RWPE2 (cell line): ENCODE data around the gene GGPS1.

Experiments used
- ATAC-seq: fragments of 200-7000 bp; cut with Tn5 transposase; 3 replicates; pipeline ENCODE4 v1.9.1; 2021; ENCODE audit warnings: low read depth
- DNase-seq: peaks from one replicate; pipeline ENCODE4 v3.0.0-alpha.2; 2020; ENCODE audit warnings: low spot score
- H3K27ac ChIP-seq: fragments of 450-650 bp; 2 replicates; pipeline ENCODE4 v1.5.1; 2017; ENCODE audit warnings: mild to moderate bottlenecking; ENCODE audit not compliant: poor library complexity, severe bottlenecking
- H3K27me3 ChIP-seq: fragments of 250-450 bp; sonication (Bioruptor Pico); 2 replicates; pipeline ENCODE4 v1.5.1; 2021; ENCODE audit warnings: mild to moderate bottlenecking, moderate library complexity; ENCODE audit not compliant: insufficient read depth, poor library complexity, severe bottlenecking
- H3K36me3 ChIP-seq: fragments of 250-450 bp; sonication (Bioruptor Pico); 2 replicates; pipeline ENCODE4 v1.5.1; 2020; ENCODE audit warnings: low read depth, mild to moderate bottlenecking, moderate library complexity
- H3K4me1 ChIP-seq: fragments of 250-450 bp; sonication (Bioruptor Pico); 2 replicates; pipeline ENCODE4 v1.5.1; 2021; ENCODE audit warnings: mild to moderate bottlenecking, moderate library complexity; ENCODE audit not compliant: insufficient read depth, poor library complexity, severe bottlenecking
- H3K4me3 ChIP-seq: fragments of 250-450 bp; sonication (Bioruptor Pico); 2 replicates; pipeline ENCODE4 v1.5.1; 2021; ENCODE audit warnings: mild to moderate bottlenecking, moderate library complexity; ENCODE audit not compliant: severe bottlenecking
- H3K9me3 ChIP-seq: fragments of 250-450 bp; sonication (Bioruptor Pico); 2 replicates; pipeline ENCODE4 v1.5.1; 2021; ENCODE audit warnings: mild to moderate bottlenecking, moderate library complexity; ENCODE audit not compliant: severe bottlenecking
- CTCF ChIP-seq: fragments of 450-650 bp; IDR thresholded peaks from one replicate; pipeline ENCODE4 v1.5.1; 2017; ENCODE audit warnings: mild to moderate bottlenecking, moderate library complexity; ENCODE audit not compliant: poor library complexity, severe bottlenecking

Gene GGPS1

GRCh38 chr1:235284231-235284769 is 44.1 kb upstream of the GGPS1 start:
- H3K4me1 ChIP-seq: no peaks in the 10 kb centered on the region
- no peak for ATAC-seq
- H3K36me3 ChIP-seq: no peaks in the 10 kb centered on the region
- H3K9me3 ChIP-seq: no peaks in the 10 kb centered on the region
- H3K27ac ChIP-seq: no peak overlapping the region
- H3K27me3 ChIP-seq: no peaks in the 10 kb centered on the region
- DNase-seq: no peak
- no peak for TF ChIP-seq CTCF
- H3K4me3 ChIP-seq: no peak overlapping the region

GRCh38 chr1:235286667-235287066 is 41.7 kb upstream of the GGPS1 start:
- no peaks in the 10 kb centered on the region for H3K36me3 ChIP-seq
- H3K4me3 ChIP-seq: no peak overlapping the region
- H3K4me1 ChIP-seq: no peaks in the 10 kb centered on the region
- H3K27me3 ChIP-seq: no peaks in the 10 kb centered on the region
- ATAC-seq (no peak), DNase-seq (no peak)
- TF ChIP-seq CTCF: no peak
- H3K9me3 ChIP-seq: no peaks in the 10 kb centered on the region
- H3K27ac ChIP-seq: no peak overlapping the region

DNA sequence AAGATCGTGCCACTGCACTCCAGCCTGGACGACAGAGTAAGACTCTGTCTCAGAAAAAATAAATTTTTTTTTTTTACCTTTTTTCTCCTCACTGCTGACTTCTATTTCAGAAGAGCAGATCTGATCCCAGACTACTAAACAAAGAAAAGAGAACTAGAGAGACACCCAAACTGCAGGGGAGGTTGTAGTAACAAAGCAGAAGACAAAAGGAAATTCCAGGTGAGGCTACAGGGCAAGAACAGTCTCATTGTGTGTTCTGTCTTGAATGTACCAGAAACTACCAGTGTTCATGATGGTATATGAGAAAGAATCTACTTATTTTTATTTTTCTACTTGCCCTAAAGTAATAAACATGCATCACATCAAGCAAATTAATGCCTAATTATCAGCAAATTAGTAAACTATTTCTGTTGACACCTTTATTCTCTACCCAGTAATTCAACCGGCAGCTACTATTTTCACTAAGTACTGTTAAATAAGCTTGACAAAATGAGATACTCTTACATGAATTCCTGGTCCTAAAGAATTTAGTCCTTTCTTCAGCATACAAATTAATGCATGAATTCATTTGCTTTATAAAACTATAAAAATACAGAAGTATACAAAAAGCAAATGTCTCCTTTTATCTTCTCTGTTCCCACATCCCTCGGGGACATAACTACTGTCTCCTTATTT is 41.0 kb upstream of the GGPS1 start:
- Histone ChIP-seq H3K27ac (no peak overlapping the region), H3K4me1 (no peaks in the 10 kb centered on the region), H3K9me3 (no peaks in the 10 kb centered on the region), H3K27me3 (no peaks in the 10 kb centered on the region), H3K4me3 (no peak overlapping the region), H3K36me3 (no peaks in the 10 kb centered on the region)
- TF ChIP-seq CTCF: no peak
- DNase-seq (no peak), ATAC-seq (no peak)

- Histone ChIP-seq H3K27me3 (no peaks in the 10 kb centered on the region), H3K9me3 (no peaks in the 10 kb centered on the region), H3K36me3 (no peaks in the 10 kb centered on the region), H3K4me3 (no peak overlapping the region), H3K4me1 (no peaks in the 10 kb centered on the region), H3K27ac (no peak overlapping the region)
- no peak for DNase-seq
- no peak for TF ChIP-seq CTCF
- ATAC-seq: no peak
These were observed 38.3 kb upstream of the GGPS1 start for GRCh38 chr1:235289859-235290739.
